Lower leg skin (tissue), 4 donors: ENCODE data around the gene SRI. TPM values are rescaled to one million over a fixed set of nuclear protein-coding genes. Genes with fewer than 3 reads are reported as not detected.
"Not testable (repeated sequence)": the region's sequence is repeated elsewhere in the genome, so short reads cannot be mapped to it uniquely, and the experiment has no call there.

ENCODE experiments used
- DNase-seq, 2 donors: peaks; one replicate each; pipeline ENCODE4 v3.0.0-alpha.2; 2019; ENCODE audit warnings: low spot score in 2 of 2
- H3K4me3 ChIP-seq: fragments of 200-600 bp; sonication (generic); 2 replicates; pipeline ENCODE4 v1.5.1; 2017; ENCODE audit warnings: mild to moderate bottlenecking, low read depth; ENCODE audit not compliant: poor library complexity, severe bottlenecking
- POLR2A ChIP-seq, 2 donors: fragments of 450-650 bp; IDR thresholded peaks; one replicate each; pipeline ENCODE4 v1.6.1; 2016 to 2017; ENCODE audit warnings: antibody characterized with exemption in 2 of 2, mild to moderate bottlenecking in 1 of 2, moderate library complexity in 1 of 2
- WGBS, 2 donors: methylation state at CpG; one replicate each; pipeline ENCODE4 v1.1.5; 2018; 5-methylcytosine and 5-hydroxymethylcytosine counted together
- intact Hi-C: fragments of 100-400 bp; cut with DNase I; formaldehyde crosslinking; loops from one replicate; pipeline ENCODE4 v1.15.0; 2023; ENCODE audit warnings: low total_unique reads
- total RNA-seq, 4 donors: library from RNA; depleted of rRNA; stranded (reverse); fragments of >200 nt; gene quantifications; one replicate each; pipeline ENCODE4 v1.1.0, GENCODE V29; 2016
- TF ChIP-seq, protein P1 (sequence below), 3 donors: fragments of 450-650 bp; IDR thresholded peaks; one replicate each; pipeline ENCODE4 v1.5.1; 2016; ENCODE audit warnings: antibody characterized with exemption in 3 of 3, mild to moderate bottlenecking in 3 of 3, moderate library complexity in 2 of 3

SRI gene, protein sequence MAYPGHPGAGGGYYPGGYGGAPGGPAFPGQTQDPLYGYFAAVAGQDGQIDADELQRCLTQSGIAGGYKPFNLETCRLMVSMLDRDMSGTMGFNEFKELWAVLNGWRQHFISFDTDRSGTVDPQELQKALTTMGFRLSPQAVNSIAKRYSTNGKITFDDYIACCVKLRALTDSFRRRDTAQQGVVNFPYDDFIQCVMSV
- total RNA-seq: 10 to 100 TPM; 24.6 to 43.9 (median 42.2) TPM

DNA sequence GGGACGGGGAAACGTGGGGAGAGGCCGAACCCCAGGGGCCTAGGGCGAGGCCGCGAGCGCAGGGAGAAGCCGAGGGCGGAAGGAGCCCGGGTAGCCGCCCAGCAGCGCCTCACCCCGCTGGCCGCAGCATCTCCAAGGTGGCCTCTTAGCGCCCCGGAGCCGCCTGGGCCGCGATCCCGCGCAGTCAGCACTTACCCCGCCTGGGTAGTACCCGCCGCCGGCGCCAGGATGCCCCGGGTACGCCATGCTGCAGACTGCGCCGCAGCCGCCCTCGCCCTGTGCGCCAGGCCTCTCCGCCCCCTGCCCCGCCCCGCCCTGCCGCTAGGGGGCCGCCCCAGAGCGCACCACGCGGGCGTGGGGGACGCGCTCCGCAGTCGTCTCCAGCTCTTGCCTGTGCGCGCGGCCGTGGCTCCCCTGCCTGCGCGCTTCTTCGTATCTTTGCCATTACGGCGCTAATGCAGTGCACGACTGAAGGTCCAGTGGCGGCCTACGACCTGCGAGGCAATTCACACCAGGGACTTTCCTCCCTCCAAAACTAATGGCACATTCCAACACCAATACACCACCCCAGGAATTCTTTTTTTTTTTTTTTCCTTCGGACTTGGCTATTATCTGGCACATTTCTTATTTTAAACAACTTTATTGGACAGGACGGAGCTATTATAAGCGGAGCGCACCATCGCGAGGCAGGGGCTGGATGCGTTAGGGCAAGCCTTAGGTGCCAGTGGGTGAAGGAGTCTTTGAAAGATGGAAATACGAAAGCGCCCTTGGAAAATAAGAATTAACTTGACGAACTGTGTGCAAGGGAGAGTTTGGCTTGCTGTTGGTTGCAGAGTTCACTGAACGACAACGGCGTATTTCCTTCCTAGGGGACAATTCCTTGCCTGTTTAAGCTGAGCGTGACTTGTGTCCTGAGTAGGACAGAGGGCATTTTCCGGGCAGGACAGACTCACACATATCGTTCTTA, at the start of gene SRI:
TSS of gene SRI (minus strand) at position 258 of the 967 bp plus-strand sequence. CDS start at position 246, 12 bp downstream.
- peak within 1 kb of the TSS; percentile 85 for H3K4me3 ChIP-seq
- peak; percentile 68 to 95 for DNase-seq
- TF ChIP-seq, protein P1, sequence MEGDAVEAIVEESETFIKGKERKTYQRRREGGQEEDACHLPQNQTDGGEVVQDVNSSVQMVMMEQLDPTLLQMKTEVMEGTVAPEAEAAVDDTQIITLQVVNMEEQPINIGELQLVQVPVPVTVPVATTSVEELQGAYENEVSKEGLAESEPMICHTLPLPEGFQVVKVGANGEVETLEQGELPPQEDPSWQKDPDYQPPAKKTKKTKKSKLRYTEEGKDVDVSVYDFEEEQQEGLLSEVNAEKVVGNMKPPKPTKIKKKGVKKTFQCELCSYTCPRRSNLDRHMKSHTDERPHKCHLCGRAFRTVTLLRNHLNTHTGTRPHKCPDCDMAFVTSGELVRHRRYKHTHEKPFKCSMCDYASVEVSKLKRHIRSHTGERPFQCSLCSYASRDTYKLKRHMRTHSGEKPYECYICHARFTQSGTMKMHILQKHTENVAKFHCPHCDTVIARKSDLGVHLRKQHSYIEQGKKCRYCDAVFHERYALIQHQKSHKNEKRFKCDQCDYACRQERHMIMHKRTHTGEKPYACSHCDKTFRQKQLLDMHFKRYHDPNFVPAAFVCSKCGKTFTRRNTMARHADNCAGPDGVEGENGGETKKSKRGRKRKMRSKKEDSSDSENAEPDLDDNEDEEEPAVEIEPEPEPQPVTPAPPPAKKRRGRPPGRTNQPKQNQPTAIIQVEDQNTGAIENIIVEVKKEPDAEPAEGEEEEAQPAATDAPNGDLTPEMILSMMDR (IDR thresholded peaks at IDR 0.05): no peak
- no peak for TF ChIP-seq POLR2A (IDR thresholded peaks at IDR 0.05)
- 0 to 1% methylated on average over 41 to 66 of the region's 75 CpGs for WGBS, 2 donors
- intact Hi-C loops: loop anchor here (10.0 kb wide), 1 partner anchor 1285 kb away; no protein-coding TSS in a partner anchor

DNA sequence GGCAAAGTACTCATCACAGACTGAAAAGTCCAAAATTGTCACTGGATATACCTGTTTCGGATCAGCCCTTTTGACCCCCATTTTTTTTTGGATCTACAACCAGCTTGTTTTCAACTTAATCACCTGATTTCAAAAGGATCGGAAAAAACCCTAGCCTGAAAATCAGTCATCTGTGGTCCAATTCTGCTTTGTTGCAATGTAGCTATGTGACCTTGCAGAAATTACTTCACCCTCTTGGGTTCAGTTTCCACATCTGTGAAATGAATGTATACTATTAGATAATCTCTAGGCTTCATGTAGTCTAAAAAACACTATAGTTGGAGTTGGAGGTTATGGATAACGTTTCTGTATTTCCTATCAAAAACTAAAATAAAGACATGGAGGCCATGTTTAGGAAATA, 49.7 kb upstream of the SRI start:
- 90 to 93% methylated on average over 3 of the region's 3 CpGs for WGBS, 2 donors
- no peak overlapping the region for H3K4me3 ChIP-seq
- TF ChIP-seq, protein P1 (IDR thresholded peaks at IDR 0.05): no peak
- TF ChIP-seq POLR2A (IDR thresholded peaks at IDR 0.05): no peak
- intact Hi-C loops: no loop called here
- DNase-seq: no peak

DNA sequence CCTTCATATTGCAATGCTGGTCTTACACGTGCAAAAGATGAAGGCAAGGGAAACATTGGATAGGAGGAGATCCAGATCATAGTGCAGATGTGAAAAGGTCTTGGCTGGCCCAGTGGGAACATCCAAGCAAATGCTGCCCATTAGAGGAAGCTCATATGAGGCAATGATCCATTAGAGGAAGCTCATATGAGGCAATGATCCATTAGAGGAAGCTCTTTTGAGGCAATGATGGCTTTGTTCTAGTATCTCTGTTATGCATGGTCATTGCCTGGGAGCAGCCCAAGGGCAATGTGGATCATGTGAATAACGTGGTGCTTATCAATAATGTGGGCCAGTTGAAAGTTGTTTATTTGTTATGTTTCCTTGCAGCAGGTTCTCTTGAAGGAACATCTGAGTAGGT, 49.0 kb upstream of the SRI start:
- TF ChIP-seq, protein P1 (IDR thresholded peaks at IDR 0.05): no peak
- no peak for TF ChIP-seq POLR2A (IDR thresholded peaks at IDR 0.05)
- H3K4me3 ChIP-seq: no peak overlapping the region
- no peak for DNase-seq
- intact Hi-C loops: no loop called here
- WGBS, 2 donors: 55 to 65% methylated on average over 2 of the region's 2 CpGs

DNA sequence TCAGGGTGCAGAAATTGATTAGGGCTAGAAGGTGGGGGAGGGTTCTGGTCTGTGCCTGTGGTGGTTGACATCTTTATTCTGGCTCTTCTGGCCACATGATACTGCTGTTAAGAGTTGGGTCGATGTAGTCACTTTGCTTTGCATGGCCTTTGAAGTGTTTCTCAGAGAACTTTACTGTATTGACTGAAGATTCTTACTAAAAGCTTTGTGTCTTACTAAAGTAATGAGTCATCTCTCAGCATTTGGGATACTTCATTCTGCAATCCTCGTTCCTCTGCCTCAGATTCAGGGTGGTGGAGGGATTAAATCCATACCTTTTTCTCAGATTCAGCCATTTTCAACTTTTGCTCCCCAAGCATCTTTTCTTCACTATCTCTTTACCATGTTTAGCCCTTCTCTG, 48.2 kb upstream of the SRI start:
- intact Hi-C loops: no loop called here
- 75 to 83% methylated on average over 2 of the region's 2 CpGs for WGBS, 2 donors
- no peak overlapping the region for H3K4me3 ChIP-seq
- no peak for TF ChIP-seq POLR2A (IDR thresholded peaks at IDR 0.05)
- TF ChIP-seq, protein P1 (IDR thresholded peaks at IDR 0.05): no peak
- no peak for DNase-seq

DNA sequence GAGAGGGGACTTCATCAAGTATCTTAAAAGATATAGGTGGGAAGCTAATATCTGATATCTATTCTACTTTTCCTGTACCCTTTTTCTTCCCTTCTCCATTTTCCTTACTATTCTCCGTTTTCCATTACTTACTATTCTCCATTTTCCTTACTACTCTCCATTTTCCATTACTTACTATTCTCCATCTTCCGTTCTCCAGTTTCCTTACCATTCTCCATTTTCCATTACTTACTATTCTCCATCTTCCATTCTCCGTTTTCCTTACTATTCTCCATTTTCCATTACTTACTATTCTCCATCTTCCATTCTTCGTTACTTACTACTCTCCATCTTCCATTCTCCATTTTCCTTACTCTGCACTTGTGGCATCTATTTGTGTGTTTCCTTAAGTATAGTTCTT, 47.6 kb upstream of the SRI start:
- TF ChIP-seq, protein P1 (IDR thresholded peaks at IDR 0.05): no peak
- TF ChIP-seq POLR2A (IDR thresholded peaks at IDR 0.05): no peak
- DNase-seq: no peak
- WGBS, 2 donors: 91 to 94% methylated on average over 4 of the region's 4 CpGs
- H3K4me3 ChIP-seq: no peak overlapping the region
- intact Hi-C loops: no loop called here

DNA sequence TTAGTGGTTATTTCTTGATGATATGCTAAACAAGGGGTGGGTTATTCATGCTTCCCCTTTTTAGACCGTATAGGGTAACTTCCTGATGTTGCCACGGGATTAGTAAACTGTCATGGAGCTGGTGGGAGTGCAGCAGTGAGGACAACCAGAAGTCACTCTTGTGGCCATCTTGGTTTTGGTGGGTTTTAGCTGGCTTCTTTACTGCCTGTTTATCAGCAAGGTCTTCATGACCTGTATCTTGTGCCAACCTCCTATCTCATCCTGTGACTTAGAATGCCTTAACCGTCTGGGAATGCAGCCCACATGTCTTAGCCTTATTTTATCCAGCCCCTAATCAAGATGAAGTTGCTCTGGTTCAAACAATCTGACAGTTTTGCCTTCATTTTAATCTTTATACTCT, 45.1 kb upstream of the SRI start:
- H3K4me3 ChIP-seq, DNase-seq, intact Hi-C loops: not testable (repeated sequence)
- WGBS, 2 donors: 65 to 68% methylated on average over 3 of the region's 3 CpGs
